MV-4-11 (cell line): ENCODE data around the gene GNA14.
"Not testable (repeated sequence)": the region's sequence is repeated elsewhere in the genome, so short reads cannot be mapped to it uniquely, and the experiment has no call there.

ENCODE experiments used
- DNase-seq: peaks from one replicate; lab custom pipeline; 2025; lab: John Stamatoyannopoulos, UW

GNA14 gene

GRCh38 chr9:77643871-77644270 is 4.3 kb downstream of the GNA14 start:
- no peak for DNase-seq

- no peak for DNase-seq
Observed at GRCh38 chr9:77640741-77641580, 7.2 kb downstream of the GNA14 start.

- DNase-seq: no peak
Observed at GRCh38 chr9:77632652-77633051, 15.5 kb downstream of the GNA14 start.

- DNase-seq: not testable (repeated sequence)
Observed at GRCh38 chr9:77628864-77629263, 19.3 kb downstream of the GNA14 start.

GRCh38 chr9:77616191-77616590 is 31.9 kb downstream of the GNA14 start:
- no peak for DNase-seq

GRCh38 chr9:77614645-77615044 is 33.5 kb downstream of the GNA14 start:
- DNase-seq: no peak

- no peak for DNase-seq
Observed at GRCh38 chr9:77606526-77606925, 41.6 kb downstream of the GNA14 start.

GRCh38 chr9:77605449-77606220 is 42.5 kb downstream of the GNA14 start:
- DNase-seq: no peak

- no peak for DNase-seq
Observed at GRCh38 chr9:77604316-77604715, 43.8 kb downstream of the GNA14 start.

GRCh38 chr9:77602852-77603251 is 45.3 kb downstream of the GNA14 start:
- no peak for DNase-seq

- no peak for DNase-seq
Observed at GRCh38 chr9:77601476-77602099, 46.5 kb downstream of the GNA14 start.

GRCh38 chr9:77600810-77601209 is 47.3 kb downstream of the GNA14 start:
- DNase-seq: no peak

GRCh38 chr9:77599492-77599891 is 48.6 kb downstream of the GNA14 start:
- no peak for DNase-seq

- no peak for DNase-seq
Observed at GRCh38 chr9:77598991-77599390, 49.1 kb downstream of the GNA14 start.

GRCh38 chr9:77598524-77598923 is 49.6 kb downstream of the GNA14 start:
- DNase-seq: no peak

GRCh38 chr9:77597057-77597456 is 51.1 kb downstream of the GNA14 start:
- no peak for DNase-seq

- no peak for DNase-seq
Observed at GRCh38 chr9:77595426-77596095, 52.6 kb downstream of the GNA14 start.

- no peak for DNase-seq
Observed at GRCh38 chr9:77594963-77595362, 53.2 kb downstream of the GNA14 start.

GRCh38 chr9:77593528-77593927 is 54.6 kb downstream of the GNA14 start:
- DNase-seq: no peak

- DNase-seq: peak; percentile 67
Observed at GRCh38 chr9:77592476-77592875, 55.6 kb downstream of the GNA14 start.

- DNase-seq: no peak
Observed at GRCh38 chr9:77589046-77589795, 58.9 kb downstream of the GNA14 start.
